DND-41 (cell line): ENCODE measurements around the gene MRPL34.

ENCODE experiments used
- CTCF ChIP-seq: IDR thresholded peaks from 2 replicates; pipeline ENCODE4 v1.5.1; 2012; ENCODE audit warnings: borderline replicate concordance, low read length, moderate library complexity, mild to moderate bottlenecking; ENCODE audit not compliant: poor library complexity, severe bottlenecking; ENCODE audit errors: extremely low read depth
- EZH2 ChIP-seq: IDR thresholded peaks from 3 replicates; pipeline ENCODE4 v1.6.1; 2012; ENCODE audit warnings: borderline replicate concordance, low read depth, mild to moderate bottlenecking, moderate library complexity, low read length, inconsistent platforms; ENCODE audit not compliant: severe bottlenecking

DNA sequence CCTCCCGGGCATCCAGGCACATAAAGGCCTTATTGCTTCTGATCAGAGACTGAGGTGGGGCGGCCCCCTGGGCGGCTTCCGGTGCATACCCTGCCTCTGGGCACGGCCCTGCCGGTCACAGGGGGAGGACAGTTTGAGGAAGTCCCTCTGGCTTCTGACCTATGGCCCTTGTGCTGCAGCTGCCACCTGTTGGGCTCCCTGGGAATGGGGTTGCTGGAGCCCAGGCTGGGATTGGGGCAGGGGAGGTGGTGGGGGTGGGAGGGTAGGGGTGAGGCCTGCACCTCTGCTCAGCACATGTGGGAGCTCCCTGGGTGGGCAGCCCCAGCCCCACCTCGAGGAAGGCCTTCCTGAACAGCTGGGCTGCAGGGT is 18.3 kb downstream of the MRPL34 start:
- TF ChIP-seq CTCF: no peak
- TF ChIP-seq EZH2: no peak
